Loucy (cell line): ENCODE measurements around the gene CMTM8.

Source experiments
- EZH2phosphoT487 ChIP-seq: fragments of 200-600 bp; IDR thresholded peaks from 2 replicates; pipeline ENCODE4 v1.6.1; 2018; ENCODE audit warnings: antibody characterized with exemption, mild to moderate bottlenecking, moderate library complexity, borderline replicate concordance
- TF ChIP-seq, protein P1 (sequence below): fragments of 200-600 bp; sonication (generic); conservative IDR thresholded peaks from 2 replicates; pipeline ENCODE4 v1.5.1; 2014; ENCODE audit warnings: mild to moderate bottlenecking, antibody characterized with exemption, low read length

DNA sequence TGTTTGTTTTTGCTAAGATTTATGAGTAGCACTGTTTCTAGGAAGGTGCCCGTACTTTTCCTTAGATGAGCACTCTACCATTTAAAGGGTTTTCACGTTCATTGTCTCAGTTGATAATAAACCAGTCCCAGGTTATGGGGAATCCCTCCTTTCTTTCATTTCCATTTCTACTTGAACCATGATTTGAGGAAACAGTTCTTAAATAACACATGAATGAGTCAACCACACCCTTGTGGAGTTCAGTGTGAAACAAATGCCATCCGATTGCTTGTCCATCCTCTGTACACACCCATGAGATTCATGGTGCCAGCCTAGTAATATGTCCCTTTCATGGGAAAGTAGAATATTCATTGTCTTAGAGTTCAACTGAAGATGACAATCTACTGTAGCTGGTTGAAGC lies 23.1 kb downstream of the CMTM8 start:
- TF ChIP-seq, protein P1, sequence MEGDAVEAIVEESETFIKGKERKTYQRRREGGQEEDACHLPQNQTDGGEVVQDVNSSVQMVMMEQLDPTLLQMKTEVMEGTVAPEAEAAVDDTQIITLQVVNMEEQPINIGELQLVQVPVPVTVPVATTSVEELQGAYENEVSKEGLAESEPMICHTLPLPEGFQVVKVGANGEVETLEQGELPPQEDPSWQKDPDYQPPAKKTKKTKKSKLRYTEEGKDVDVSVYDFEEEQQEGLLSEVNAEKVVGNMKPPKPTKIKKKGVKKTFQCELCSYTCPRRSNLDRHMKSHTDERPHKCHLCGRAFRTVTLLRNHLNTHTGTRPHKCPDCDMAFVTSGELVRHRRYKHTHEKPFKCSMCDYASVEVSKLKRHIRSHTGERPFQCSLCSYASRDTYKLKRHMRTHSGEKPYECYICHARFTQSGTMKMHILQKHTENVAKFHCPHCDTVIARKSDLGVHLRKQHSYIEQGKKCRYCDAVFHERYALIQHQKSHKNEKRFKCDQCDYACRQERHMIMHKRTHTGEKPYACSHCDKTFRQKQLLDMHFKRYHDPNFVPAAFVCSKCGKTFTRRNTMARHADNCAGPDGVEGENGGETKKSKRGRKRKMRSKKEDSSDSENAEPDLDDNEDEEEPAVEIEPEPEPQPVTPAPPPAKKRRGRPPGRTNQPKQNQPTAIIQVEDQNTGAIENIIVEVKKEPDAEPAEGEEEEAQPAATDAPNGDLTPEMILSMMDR: no peak
- no peak for TF ChIP-seq EZH2phosphoT487
